HL-60/S4 treated with phorbol 12-myristate 13-acetate at 8.2 ng/mL for 4 days and 3 days (cell line): ENCODE results near the gene MGST2.
"Not testable (repeated sequence)": the region's sequence is repeated elsewhere in the genome, so short reads cannot be mapped to it uniquely, and the experiment has no call there.

Experiments used
- in situ Hi-C: fragments of 300-500 bp; cut with MboI; formaldehyde crosslinking; loops from 2 replicates; pipeline ENCODE4 v1.15.0; 2022; ENCODE audit warnings: low sequenced_read_pairs

MGST2 gene

GRCh38 chr4:139665690-139666529, at the start of gene MGST2:
Gene MGST2, plus strand, starts transcription at chr4:139665819. Its CDS starts 201 bp downstream, at chr4:139666020.
- in situ Hi-C loops, result no loop called here

- in situ Hi-C loops, result no loop called here
Measured at GRCh38 chr4:139617702-139618490, 47.7 kb upstream of the MGST2 start.

- in situ Hi-C loops, result no loop called here
Measured at GRCh38 chr4:139619644-139620043, 46.0 kb upstream of the MGST2 start.

GRCh38 chr4:139622901-139623381, 42.7 kb upstream of the MGST2 start:
- in situ Hi-C loops, result no loop called here

GRCh38 chr4:139624441-139625092, 41.1 kb upstream of the MGST2 start:
- in situ Hi-C loops, result no loop called here

- in situ Hi-C loops, result no loop called here
Measured at GRCh38 chr4:139625093-139625455, 40.5 kb upstream of the MGST2 start.

- in situ Hi-C loops, result no loop called here
Measured at GRCh38 chr4:139625482-139625881, 40.1 kb upstream of the MGST2 start.

GRCh38 chr4:139628184-139629012, 37.2 kb upstream of the MGST2 start:
- in situ Hi-C loops, result no loop called here

- in situ Hi-C loops, result no loop called here
Measured at GRCh38 chr4:139629436-139630125, 36.0 kb upstream of the MGST2 start.

- in situ Hi-C loops, result no loop called here
Measured at GRCh38 chr4:139630126-139630495, 35.5 kb upstream of the MGST2 start.

GRCh38 chr4:139630991-139631390, 34.6 kb upstream of the MGST2 start:
- in situ Hi-C loops, result no loop called here

GRCh38 chr4:139631791-139632190, 33.8 kb upstream of the MGST2 start:
- in situ Hi-C loops, result no loop called here

GRCh38 chr4:139632739-139633138, 32.9 kb upstream of the MGST2 start:
- in situ Hi-C loops, result not testable (repeated sequence)

GRCh38 chr4:139633195-139633594, 32.4 kb upstream of the MGST2 start:
- in situ Hi-C loops, result no loop called here

GRCh38 chr4:139633661-139634060, 32.0 kb upstream of the MGST2 start:
- in situ Hi-C loops, result no loop called here

- in situ Hi-C loops, result no loop called here
Measured at GRCh38 chr4:139635966-139636365, 29.7 kb upstream of the MGST2 start.

GRCh38 chr4:139638306-139638705, 27.3 kb upstream of the MGST2 start:
- in situ Hi-C loops, result not testable (repeated sequence)

- in situ Hi-C loops, result no loop called here
Measured at GRCh38 chr4:139639654-139640053, 26.0 kb upstream of the MGST2 start.

- in situ Hi-C loops, result no loop called here
Measured at GRCh38 chr4:139641218-139641617, 24.4 kb upstream of the MGST2 start.

- in situ Hi-C loops, result no loop called here
Measured at GRCh38 chr4:139642364-139642763, 23.3 kb upstream of the MGST2 start.
